AG08395 (cell line): ENCODE data around the gene INTS14.
"Not testable (repeated sequence)": the region's sequence is repeated elsewhere in the genome, so short reads cannot be mapped to it uniquely, and the experiment has no call there.

Experiments used
- DNase-seq: peaks from one replicate; pipeline ENCODE4 v3.0.0; 2012; ENCODE audit warnings: mixed read lengths, low spot score

The INTS14 gene

DNA sequence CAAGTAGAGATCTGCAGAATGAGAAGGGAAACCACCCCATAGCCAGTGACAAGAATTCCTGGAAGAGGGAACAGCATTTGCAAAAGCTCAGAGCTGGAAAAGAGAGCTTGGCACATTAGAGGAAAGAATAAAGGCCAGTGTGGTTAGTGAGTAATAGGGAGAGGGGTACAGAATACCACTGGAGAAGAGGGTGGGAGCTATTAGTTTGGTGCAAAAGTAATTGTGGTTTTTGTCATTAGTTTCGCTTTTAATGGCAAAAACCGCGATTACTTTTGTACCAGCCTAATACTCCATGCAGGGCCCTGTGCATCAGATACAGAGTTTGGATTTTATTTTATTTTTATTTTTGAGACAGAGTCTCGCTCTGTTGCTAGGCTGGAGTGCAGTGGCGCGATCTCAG, 20.6 kb upstream of the INTS14 start:
- no peak for DNase-seq

DNA sequence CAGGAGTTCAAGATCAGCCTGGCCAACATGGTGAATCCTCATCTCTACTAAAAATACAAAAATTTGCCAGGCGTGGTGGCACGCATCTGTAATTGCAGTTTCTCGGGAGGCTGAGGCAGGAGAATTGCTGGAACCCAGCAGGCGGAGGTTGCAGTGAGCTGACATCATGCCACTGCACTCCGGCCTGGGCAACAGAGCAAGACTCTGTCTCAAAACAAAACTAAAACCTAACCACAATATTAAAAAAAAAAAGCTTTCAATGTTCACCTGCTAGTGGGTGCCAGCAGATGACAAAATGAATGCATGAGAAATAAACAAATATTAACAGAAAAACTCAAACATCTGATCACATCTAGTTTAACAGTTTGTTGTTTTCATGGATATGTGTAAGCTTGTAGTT, 19.8 kb upstream of the INTS14 start:
- no peak for DNase-seq

DNA sequence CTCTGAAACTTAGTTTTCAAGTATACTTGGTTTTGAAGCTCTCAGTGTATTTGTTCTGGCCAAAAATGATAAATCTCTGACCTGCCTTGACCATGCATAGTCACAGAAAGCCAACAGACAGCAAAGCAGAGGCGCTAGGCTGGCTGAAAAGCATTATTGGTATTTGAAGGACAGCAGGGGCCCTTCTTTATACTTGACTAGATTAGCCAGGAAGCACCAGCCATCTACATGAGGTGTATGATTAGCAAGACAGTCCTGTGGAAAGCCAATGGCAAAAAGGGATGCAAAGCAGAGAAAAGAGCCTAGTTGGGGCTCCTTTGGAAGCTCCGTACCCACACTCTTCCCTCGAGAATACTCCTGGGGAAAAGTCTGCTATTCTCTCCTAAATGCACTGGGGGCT, 18.6 kb upstream of the INTS14 start:
- no peak for DNase-seq

DNA sequence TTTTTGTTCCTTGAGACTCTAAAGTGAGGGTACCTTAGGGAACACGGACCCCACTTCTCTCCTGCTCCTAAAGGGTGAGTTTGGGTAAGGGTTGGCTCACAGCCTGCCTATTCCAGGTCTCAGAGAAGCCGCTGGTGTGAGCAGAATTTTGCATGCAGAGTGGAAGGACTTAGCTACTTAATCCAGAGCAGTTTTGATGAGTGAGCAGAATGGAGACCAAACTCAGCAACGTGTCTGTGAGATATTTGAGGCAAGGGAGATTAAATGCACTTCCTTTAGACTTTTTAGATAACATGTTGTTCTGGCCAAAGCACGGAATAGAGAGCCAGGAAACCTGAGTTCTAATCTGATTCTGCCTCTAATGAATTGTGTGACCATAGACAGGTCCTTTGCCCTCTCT, 15.9 kb upstream of the INTS14 start:
- DNase-seq, result no peak

DNA sequence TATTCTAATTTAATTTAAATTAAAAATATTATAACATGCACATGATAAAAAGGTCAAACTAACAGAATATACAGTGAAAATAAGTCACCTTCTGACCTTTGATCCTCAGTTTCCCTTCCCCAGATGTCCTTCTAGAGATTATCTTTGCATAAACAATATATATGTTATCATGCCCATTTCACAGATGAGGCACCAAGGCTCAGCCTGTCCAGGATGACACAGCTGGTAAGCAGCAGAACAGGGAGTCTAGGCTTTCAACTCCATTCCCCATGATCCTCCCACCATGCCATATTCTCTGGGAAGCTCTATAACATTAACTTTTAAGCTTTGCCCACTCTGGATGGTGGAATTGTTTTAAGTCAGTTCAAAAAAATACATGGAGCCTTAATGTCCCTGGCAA, 12.2 kb upstream of the INTS14 start:
- DNase-seq, result no peak

DNA sequence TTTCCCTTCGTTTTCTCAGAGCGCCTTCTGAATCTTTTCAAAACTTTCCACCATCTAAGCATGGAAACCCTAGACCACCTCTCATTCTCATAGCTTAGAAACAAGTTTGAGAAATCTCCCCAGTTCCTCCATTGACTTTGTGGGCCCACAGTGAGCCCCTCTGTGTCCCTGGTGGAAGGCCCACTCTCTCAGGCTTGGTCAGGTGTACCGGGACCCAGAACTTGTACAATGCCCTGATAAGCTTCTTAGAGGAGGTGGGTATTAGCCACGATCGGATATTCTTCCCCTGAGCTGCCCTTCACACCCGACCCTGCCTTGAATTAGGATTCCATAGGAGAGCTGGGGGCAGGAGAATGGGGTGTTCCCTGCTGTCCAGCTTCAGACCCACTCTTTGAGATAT, 10.7 kb upstream of the INTS14 start, which contains the start of gene SLC24A1:
Gene SLC24A1, plus strand, starts transcription at position 301 of the 400 bp plus-strand sequence. CDS start 2,143 bp downstream, outside the sequence.
- DNase-seq, result no peak

DNA sequence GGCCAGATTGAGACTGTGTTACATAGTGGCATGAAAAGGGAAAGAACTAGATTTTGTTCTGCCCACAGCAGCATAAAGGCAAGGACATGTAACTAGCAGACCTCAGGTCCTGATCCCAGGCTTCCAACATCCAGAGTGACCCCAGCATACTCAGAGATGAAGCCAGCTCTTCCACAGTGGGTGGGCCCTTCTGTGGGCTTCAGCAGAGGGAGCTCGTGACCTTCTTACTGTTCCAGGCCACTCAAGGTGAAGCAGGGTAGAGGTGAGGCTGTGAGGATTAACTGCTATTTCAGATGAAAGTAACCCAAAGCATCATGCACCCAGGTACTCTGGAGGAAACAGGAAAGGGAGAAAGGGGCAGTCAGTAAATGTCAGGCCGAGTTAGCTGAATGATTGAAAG, 9.9 kb upstream of the INTS14 start:
- no peak for DNase-seq

DNA sequence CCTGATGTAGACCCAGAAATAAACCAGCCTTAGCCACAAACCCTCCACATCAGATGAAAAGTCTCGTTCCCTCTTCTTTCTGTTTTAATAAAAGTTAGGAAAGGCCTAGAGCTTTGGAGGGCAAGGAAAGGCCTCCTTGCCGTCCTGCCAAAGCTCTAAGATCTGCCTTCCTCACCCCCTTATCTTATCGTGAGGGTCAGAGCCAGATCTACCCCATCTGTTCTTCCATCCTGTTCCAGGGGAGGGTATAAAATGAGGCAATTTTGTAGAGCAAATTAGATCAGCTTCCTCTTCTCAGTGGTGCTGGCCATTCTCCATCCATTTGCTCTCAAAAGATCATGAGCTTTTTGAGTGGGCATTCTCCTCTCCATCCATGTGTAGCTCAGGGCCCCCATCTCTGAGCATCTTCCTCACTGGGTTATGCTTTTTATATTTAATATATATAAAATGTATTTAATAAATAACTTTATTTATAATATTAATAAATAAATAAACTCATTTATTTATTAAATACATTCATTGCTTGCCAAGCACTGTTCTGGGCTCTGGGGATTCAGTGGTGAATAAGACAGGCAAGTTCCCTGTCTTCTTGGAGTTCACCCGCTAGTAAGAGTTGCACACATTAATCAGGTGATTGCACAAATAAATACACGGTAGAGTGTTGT, 8.8 kb upstream of the INTS14 start:
- no peak for DNase-seq

DNA sequence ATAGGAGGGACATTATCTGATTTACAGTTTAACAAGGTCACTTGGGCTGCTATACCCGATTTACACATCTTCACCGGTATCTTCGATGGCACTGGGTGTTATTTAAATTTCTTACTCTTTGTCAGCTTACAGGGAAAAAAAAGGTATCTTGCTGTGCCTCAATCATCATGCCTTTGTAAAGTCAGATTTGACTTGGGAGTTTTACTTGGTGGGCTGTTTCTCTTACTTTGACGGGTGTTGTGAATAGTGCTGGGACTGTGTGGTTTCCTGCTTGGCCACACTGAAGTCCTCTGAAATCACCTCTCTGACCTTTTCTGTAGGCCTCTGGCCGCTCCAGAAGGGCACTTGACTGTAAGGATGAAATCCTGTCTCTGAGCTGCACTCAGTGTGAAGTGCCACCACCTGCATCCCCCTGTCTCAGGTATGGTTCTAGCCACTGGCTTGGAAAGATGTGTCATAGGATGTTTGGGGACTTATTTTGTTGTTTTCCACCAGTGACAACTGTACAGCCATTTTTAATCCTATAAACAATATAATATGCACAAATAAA, 7.7 kb upstream of the INTS14 start:
- DNase-seq, result no peak

DNA sequence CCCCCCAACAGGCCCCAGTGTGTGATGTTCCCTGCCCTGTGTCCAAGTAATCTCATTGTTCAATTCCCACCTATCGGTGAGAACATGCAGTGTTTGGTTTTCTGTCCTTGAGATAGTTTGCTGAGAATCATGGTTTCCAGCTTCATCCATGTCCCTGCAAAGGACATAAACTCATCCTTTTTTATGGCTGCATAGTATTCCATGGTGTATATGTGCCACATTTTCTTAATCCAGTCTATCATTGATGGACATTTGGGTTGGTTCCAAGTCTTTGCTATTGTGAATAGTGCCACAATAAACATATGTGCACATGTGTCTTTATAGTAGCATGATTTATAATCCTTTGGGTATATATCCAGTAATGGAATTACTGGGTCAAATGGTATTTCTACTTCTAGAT, 5.0 kb upstream of the INTS14 start:
- not testable (repeated sequence) for DNase-seq

DNA sequence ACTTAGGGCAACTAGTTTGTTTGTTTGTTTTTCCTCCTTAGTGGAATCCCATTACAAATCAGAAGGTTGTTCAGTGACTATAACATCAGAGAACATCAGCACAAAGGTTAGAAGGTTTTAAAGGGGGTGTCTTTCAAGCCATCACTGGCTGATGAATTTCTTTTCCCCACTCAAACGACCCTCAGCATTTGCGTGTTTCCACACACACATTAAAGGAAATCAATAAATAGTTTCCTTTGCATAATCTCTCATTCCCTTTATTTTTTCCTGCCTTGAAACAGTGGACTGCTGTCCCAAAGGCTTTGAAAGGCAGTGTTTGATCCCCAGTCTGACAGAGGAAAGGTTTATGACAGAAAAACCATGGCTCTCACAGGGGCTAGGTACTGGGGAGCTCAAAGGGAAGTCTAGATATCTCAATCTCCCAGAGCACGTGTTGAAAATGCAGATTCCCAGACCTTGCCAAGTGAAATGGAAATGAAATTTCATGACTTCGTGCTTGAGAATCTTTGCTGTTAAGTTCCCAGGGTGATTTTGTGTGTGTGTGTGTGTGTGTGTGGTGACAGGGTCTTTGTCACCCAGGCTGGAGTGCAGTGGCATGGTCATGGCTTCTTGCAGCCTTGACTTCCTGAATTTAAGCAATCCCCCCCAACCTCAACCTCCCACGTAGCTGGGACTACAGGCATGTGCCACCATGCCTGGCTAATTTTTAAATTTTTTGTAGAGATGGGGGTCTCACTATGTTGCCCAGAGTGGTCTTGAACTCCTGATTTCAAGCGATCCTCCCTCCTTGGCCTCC, 2.2 kb upstream of the INTS14 start:
- DNase-seq, result no peak

DNA sequence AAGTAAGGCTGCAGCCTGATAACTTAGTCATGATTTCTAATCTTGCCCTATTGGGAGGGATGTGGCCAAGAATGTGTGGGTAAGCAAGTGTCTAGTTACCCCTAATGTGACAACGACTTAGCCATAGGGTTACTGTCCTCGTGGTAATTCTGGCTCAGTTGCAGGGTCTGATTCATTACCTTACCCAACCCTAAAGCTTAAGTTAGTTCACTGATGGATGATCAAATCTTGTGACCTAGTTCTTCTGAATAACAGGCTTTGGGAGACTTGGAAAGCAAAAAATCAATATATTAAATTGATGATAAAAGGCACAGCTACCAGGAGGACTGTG, 1.6 kb upstream of the INTS14 start:
- no peak for DNase-seq

DNA sequence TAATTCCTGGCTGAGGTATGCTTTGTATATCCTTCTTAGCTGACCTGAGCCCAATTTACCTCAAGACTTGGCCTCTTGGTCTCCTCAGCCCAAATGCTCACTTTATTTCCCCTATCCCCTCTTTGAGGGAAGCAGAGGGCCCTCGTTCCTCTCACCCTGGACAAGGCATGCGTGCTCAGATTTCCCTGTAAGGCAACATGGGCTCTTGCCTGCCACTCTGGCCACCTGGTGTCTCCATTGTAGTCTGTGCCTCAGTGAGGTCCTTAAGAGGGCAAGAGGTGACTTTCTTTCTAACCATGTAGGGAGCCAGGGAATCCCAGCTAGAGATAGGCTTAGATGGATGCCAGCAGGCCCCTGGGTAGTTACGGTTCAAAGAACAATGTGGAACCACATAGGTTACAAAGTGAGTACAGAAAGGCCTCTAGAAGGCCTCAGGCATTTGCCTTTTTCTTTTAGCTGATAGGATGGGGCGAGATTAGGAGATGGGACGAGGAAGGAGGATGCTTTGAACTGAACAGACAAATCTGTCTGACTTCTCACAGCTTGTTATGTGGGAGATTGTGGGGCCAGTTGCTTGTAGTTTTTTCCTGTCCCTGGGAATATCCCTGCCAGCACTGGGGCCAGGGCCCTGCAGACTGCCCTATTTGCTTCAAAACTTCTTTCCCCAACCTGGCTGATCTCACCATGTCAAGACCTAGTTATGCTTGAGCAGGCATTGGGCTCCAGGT, 1.1 kb upstream of the INTS14 start:
- no peak for DNase-seq

DNA sequence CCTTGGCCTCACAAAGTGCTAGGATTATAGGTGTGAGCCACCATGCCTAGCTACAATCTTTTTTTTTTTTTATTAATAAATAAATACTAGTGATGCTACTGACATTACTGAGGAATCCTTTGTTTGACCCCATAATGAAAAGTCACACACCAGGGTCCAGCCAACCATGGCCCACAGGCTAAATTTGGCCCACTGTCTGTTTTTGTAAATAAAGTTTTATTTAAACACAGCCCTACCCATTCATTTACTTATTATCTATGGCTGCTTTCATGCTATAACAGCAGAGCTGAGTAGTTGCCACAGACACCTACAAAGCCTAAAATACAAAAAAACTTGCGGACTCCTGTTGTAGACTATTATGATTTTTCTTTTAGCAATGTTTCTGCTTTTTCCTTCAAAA, 7.4 kb downstream of the INTS14 start:
- DNase-seq, result no peak

DNA sequence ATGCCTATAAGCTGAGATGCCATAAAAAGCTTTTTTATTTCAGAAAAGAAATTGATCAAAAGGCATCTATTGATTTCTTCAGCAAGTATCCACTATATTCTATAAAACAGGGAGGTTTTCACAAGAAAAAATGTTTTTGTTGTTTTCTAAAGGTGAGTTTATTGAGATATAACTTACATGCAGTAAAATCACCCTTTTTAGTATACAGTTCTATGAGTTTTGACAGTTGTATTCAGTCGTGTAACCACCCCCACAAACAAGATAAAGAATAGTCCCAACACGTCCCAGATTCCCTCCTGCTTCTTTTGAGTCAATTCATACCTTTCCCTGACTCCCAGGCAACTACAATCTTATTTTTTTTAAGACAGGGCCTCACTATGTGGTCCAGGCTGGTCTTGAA, 7.8 kb downstream of the INTS14 start:
- DNase-seq, result no peak

DNA sequence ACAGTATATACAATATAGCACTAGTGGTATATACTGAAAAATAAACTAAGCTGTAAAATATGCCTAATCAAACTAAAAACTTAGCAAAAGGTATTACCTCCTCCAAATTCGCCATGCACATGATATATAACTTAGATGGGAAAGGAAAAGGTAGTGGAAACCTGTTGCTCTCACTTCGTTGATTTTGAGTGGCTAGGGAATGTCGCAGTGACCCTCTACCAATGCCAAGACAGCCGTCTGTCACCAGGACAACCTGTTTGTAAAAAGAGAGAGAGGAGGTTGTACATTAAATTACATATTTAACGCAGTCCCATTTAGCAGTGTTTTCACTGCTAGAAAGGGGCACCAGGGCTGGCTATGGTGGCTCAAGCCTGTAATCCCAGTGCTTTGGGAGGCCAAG, 11.3 kb downstream of the INTS14 start:
- DNase-seq, result no peak

DNA sequence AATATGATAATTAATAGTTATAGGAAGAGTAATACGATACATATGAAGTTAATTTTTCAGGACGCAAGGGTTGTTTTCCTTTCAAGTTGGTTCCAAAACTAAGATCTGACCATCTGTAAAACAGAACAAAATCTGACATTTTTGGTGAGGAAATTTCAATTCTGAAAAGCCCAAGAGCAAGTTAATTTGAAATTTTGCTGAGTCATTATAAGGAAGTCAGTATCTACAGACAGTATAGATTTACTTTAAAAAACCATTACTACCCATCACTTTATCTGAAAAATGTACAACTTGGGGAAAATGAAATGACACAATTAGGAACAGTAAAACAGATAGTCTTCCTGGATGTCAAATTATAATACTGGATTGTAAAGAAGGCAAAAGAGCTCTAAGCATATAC, 12.5 kb downstream of the INTS14 start:
- DNase-seq, result no peak

DNA sequence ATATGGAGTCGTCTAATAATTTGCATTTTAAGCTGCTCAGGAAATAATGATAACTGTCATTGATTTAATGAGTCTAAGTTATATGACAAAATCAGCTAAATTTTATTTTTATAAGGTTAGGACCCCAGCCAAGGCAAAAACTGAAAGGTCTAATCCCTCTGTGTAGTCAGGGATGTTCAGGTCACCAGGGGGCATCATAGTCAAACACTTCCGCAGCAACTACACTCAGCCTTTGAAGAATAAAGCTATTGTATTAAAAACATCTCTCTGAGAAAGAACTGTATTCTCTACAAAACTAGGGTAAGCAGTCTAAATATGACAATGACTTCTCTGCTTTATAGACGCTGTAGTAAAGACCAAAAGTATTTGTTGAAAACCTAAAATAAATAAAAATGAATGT, 15.0 kb downstream of the INTS14 start:
- peak; percentile 17 for DNase-seq

DNA sequence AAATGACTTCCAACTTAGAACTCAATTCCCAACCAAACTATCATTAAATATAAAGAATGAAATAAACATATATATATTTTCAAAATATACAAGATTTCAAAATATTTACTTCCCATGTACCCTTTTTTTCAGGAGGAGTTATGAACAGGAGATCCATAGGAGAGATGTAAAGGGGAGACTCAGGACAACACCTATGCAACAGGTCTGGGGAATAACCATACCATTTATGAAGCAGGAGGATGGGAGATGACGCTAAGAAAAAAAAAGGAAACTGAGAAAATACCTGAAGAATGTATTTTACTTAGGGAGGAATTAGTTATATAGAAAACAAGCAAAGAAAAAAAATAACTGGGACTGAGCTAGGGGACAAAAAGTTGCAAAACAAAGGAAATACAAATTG, 23.8 kb downstream of the INTS14 start:
- DNase-seq, result no peak

DNA sequence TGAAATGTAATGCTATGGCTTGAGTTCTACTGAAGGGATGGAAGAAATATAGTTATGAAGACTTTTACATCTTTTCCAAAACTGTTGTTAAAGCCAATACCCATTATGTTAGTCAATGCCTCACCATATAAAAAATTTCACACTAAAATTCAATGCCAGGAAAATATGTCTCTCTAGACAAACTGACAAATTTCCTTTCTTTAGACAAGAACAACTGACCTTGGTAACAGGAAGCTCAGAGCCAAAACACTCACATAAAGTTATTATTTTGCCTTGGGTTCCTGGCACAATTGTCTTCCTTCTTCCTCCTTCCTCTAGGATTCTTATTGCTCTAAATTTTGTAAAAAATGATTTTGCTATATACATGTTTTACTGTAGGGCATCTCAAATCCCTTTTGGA, 26.7 kb downstream of the INTS14 start:
- no peak for DNase-seq

DNA sequence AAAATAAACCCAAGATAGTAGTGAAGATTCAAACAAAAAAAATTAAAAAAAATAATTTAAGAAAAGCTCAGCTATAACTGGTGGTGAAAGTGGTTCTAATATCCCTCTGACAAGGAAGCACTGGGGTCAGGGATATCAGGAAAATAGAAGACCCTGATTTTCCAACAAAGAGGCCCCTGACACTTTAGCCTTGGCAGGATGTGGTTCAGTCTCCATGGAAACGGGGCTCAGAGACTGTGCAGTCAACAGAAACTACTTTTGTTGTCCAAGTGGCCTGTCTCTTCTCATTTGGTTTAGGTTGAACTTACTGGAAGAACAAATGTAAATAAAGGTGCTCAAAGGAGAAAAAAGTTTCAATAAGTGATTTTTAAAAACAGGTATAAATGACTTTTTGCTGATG, 27.2 kb downstream of the INTS14 start:
- peak; percentile 16 for DNase-seq

DNA sequence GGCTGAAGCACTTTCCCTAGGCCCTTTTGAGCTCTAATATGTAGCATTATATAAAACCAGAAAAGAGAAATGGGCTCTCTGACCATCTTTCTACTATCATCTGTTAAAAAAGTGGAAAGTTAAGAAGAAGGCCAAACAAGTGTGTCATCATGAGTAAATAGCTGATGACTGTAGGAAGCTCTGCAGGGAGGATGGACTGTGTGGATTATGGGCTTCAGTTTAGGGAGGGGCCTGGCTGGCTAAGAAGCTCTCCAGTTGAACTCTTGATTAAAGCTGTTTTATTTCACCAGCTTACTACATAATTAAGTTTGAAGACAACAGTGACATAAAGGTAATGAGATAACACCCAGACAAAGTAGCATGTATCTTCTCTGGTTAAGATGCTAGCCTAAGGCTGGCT, 30.6 kb downstream of the INTS14 start:
- peak; percentile 90 for DNase-seq

DNA sequence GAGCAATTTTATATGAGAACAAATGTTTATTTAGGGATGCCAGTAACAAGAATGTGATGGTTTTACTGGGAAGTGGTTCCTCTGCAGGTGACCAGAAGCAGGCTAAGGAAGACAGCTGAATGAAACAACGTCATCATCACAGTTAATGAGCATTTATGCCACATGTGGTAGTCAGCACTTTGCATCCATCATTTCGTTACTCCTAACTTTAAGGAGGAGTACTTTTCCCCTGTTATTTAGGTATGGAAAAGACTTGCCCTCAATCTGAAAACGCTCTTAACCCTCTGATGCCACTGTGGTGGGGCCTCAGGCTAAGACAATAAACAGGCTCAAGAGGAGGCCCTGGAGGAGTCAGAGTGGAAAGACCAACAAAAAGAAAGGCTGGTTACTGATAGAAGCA, 31.2 kb downstream of the INTS14 start:
- DNase-seq, result no peak
